ENCODE results near the gene SLC2A5. TPM values are rescaled to one million over a fixed set of nuclear protein-coding genes. Genes with fewer than 3 reads are reported as not detected.

SLC2A5 gene
- total and polyA plus RNA-seq, 9 of the 15 experiments (the other 6 are each of a cell fraction or from before 2014, with no cell fraction given): 0.08 TPM; not detected in 8

DNA sequence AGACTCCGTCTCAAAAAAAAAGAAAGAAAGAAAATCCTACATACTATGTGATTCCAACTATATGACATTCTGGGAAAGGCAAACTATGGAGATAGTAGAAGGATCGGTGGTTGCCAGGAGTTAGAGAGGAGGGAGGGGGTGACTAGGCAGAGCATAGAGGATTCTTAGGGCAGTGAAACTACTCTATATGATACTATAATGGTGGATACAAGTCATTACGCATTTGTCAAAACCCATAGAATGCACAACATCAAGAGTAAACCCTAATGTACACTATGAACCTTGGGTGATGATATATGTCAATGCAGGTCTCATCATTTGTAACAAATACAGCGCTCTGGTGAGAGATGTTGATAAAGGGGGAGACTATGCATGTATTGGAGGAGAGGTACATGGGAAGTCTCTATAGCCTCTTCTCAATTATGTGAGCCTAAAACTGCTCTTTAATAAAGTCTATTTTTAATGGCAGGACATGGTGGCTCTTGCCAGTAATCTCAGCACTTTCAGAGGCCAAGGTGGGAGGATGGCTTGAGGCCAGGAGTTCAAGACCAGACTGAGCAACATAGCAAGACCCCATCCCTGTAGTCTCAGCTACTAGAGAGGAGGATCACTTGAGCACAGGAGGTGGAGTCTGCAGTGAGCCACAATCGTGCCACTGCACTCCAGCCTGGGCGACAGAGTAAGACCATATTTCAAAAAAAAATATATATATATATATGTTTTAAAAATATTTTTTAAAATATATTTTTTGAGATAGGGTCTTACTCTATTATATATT is 17.0 kb downstream of the SLC2A5 start:
- H3K4me2 ChIP-seq (ENCODE audit: insufficient read depth, low read length): no peak overlapping the region
- in situ Hi-C loops (cut with MboI): no loop called here
- H3K79me2 ChIP-seq (ENCODE audit: control insufficient read depth, insufficient read depth, low read length): no peaks in the 10 kb centered on the region
- no peak overlapping the region for H2AFZ ChIP-seq (ENCODE audit: low read depth, low read length)
- H3K4me3 ChIP-seq: no peak overlapping the region
- ChIA-PET POLR2A (no interaction called here), CTCF (ENCODE audit: low intra/inter-chr PET ratio) (no interaction called here)
- no peak overlapping the region for H3K9ac ChIP-seq (ENCODE audit: insufficient read depth in 1 of 2, low read depth in 2 of 2, low read length in 2 of 2)
- 16% methylated on average over 6 of the region's 6 CpGs for WGBS (ENCODE audit: insufficient coverage, low coverage, missing lambda C conversion rate)
- H3K27me3 ChIP-seq (ENCODE audit: control insufficient read depth in 2 of 2, insufficient read depth in 2 of 2, low read length in 2 of 2): peaks cover 18 to 34% of the 10 kb centered on the region in 2 experiments; a peak in 4 of 5 replicates
- no peak overlapping the region for H3K27ac ChIP-seq (ENCODE audit: extremely low read depth, low read depth, low read length)
- no TSS peak for BruUV-seq (replicated peaks)
- ATAC-seq (no peak), DNase-seq (ENCODE audit: extremely low read depth in 1 of 4, low spot score in 3 of 4) (no peak), FAIRE-seq (no peak)
- H3K4me1 ChIP-seq (replicated peaks in 1 of 2; ENCODE audit: control insufficient read depth in 2 of 2, insufficient read depth in 2 of 2, low read length in 2 of 2): no peaks in the 10 kb centered on the region
- intact Hi-C loops (cut with micrococcal nuclease): no loop called here
- no peaks in the 10 kb centered on the region for H4K20me1 ChIP-seq (replicated peaks; ENCODE audit: control insufficient read depth, insufficient read depth, low read length)
- no peaks in the 10 kb centered on the region for H3K9me3 ChIP-seq (replicated peaks; ENCODE audit: control insufficient read depth, insufficient read depth, low read depth, low read length)
- H3K36me3 ChIP-seq (ENCODE audit: control insufficient read depth, insufficient read depth, low read length): no peaks in the 10 kb centered on the region
- H3K9me1 ChIP-seq (ENCODE audit: control insufficient read depth, insufficient read depth, low read length): no peaks in the 10 kb centered on the region
- no peak for TF ChIP-seq ZNF589 (CRISPR knock-in tag; IDR thresholded peaks at IDR 0.05; ENCODE audit: low read depth)
- TF ChIP-seq, protein P1, sequence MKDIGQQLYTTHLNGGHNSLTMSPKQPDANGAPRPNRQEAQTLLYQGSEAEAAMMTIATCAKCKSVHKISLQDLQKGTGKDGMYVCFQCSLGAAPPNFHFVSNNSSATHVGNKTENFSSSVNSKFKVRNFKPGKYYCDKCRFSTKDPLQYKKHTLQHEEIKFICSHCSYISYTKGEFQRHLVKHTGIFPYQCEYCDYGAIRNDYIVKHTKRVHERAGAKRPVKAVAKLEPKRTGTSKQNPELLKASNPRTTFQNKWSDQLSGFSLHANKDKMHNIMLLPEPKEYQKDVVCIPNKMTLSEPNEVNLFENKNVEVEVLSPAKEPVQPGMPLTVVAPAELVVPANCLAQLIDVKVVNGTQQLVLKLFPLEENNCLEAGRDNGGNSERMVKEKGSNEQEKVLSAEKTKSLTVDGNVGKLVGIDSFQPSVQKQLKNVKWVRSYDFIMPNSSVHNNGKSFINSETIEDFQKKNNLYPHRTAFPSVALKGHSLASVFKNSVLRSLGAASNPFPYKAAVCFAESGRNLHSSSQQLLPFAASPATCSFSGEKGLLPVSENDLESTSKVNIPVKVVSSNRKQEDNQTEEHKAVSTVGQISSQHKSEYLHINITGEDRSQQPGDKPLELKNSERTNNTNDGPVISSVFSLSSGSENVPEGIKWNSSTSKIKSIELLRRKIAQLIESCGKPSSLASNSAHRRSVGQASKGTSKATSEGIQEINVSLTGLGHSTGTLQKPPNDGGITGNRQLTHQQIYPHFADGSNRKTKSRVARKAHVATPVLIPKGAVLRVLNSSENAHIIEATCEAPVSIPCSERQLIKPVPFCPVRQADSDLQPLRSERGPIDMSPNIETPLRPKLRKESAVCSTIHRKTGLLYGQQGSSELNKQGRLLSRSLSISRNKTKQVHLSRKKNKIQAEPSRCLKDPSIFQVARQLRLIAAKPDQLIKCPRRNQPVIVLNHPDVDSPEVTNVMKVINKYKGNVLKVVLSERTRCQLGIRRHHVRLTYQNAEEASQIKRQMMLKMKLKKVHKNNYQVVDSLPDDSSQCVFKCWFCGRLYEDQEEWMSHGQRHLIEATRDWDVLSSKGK (CRISPR knock-in tag; IDR thresholded peaks at IDR 0.05): no peak
- TF ChIP-seq, protein P2, sequence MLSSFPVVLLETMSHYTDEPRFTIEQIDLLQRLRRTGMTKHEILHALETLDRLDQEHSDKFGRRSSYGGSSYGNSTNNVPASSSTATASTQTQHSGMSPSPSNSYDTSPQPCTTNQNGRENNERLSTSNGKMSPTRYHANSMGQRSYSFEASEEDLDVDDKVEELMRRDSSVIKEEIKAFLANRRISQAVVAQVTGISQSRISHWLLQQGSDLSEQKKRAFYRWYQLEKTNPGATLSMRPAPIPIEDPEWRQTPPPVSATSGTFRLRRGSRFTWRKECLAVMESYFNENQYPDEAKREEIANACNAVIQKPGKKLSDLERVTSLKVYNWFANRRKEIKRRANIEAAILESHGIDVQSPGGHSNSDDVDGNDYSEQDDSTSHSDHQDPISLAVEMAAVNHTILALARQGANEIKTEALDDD (IDR thresholded peaks at IDR 0.05): no peak
- TF ChIP-seq, protein P3, sequence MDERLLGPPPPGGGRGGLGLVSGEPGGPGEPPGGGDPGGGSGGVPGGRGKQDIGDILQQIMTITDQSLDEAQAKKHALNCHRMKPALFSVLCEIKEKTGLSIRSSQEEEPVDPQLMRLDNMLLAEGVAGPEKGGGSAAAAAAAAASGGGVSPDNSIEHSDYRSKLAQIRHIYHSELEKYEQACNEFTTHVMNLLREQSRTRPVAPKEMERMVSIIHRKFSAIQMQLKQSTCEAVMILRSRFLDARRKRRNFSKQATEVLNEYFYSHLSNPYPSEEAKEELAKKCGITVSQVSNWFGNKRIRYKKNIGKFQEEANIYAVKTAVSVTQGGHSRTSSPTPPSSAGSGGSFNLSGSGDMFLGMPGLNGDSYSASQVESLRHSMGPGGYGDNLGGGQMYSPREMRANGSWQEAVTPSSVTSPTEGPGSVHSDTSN (CRISPR knock-in tag; IDR thresholded peaks at IDR 0.05; ENCODE audit: low read depth): no peak
- TF ChIP-seq, protein P3 (tag; conservative IDR thresholded peaks at IDR 0.05; ENCODE audit: low read depth): no peak
- TF ChIP-seq ZBTB1 (CRISPR knock-in tag; IDR thresholded peaks at IDR 0.05; ENCODE audit: borderline replicate concordance, low read depth): no peak
- no peak for TF ChIP-seq BCOR (IDR thresholded peaks at IDR 0.05)
- TF ChIP-seq JUN (IDR thresholded peaks at IDR 0.05; ENCODE audit: borderline replicate concordance, low read depth, low read length): no peak
- TF ChIP-seq JUN (CRISPR knock-in tag; IDR thresholded peaks at IDR 0.05; ENCODE audit: borderline replicate concordance): no peak
- TF ChIP-seq ZSCAN32 (CRISPR knock-in tag; IDR thresholded peaks at IDR 0.05): no peak
- no peak for TF ChIP-seq PYGO2 (tag; IDR thresholded peaks at IDR 0.05)
- TF ChIP-seq, protein P4, sequence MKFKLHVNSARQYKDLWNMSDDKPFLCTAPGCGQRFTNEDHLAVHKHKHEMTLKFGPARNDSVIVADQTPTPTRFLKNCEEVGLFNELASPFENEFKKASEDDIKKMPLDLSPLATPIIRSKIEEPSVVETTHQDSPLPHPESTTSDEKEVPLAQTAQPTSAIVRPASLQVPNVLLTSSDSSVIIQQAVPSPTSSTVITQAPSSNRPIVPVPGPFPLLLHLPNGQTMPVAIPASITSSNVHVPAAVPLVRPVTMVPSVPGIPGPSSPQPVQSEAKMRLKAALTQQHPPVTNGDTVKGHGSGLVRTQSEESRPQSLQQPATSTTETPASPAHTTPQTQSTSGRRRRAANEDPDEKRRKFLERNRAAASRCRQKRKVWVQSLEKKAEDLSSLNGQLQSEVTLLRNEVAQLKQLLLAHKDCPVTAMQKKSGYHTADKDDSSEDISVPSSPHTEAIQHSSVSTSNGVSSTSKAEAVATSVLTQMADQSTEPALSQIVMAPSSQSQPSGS (CRISPR knock-in tag; IDR thresholded peaks at IDR 0.05): no peak
- no peak for TF ChIP-seq SIN3A (IDR thresholded peaks at IDR 0.05; ENCODE audit: borderline replicate concordance in 2 of 2, control insufficient read depth in 1 of 2, low read depth in 2 of 2, low read length in 2 of 2)
